Left lung (tissue), 10 donors: ENCODE data around the gene HSPA1B. TPM values are rescaled to one million over a fixed set of nuclear protein-coding genes. Genes with fewer than 3 reads are reported as not detected.

Experiments
- ATAC-seq: fragments of 200-7000 bp; cut with Tn5 transposase; one replicate; pipeline ENCODE4 v1.9.1; 2020; ENCODE audit warnings: moderate library complexity
- DNase-seq, 4 donors: peaks; one replicate each; pipeline ENCODE4 v3.0.0-alpha.2; 2013 to 2020
- H3K27ac ChIP-seq, 2 donors: fragments of 200-600 bp; sonication (generic) in 1 of 2; one replicate each; pipeline versions ENCODE4 v1.5.0 to v1.8.0; 2020 to 2021
- H3K27me3 ChIP-seq, 2 donors: fragments of 200-600 bp; sonication (generic) in 1 of 2; one replicate each; pipeline versions ENCODE4 v1.5.0 to v1.8.0; 2020 to 2021
- H3K36me3 ChIP-seq, 2 donors: fragments of 200-600 bp; sonication (generic) in 1 of 2; one replicate each; pipeline versions ENCODE4 v1.5.0 to v1.8.0; 2020 to 2021
- H3K4me1 ChIP-seq, 2 donors: fragments of 200-600 bp; one replicate each; pipeline ENCODE4 v1.8.0; 2021
- H3K4me3 ChIP-seq, 2 donors: fragments of 200-600 bp; sonication (generic) in 1 of 2; one replicate each; pipeline versions ENCODE4 v1.5.0 to v1.8.0; 2020 to 2021; ENCODE audit warnings: mild to moderate bottlenecking in 1 of 2
- H3K9me3 ChIP-seq, 2 donors: fragments of 200-600 bp; sonication (generic) in 1 of 2; one replicate each; pipeline versions ENCODE4 v1.5.0 to v1.8.0; 2020 to 2021
- CTCF ChIP-seq, 2 donors: fragments of 200-600 bp; sonication (generic) in 1 of 2; IDR thresholded peaks; one replicate each; pipeline versions ENCODE4 v1.5.0 to v1.8.0; 2021; ENCODE audit warnings: antibody characterized with exemption in 2 of 2
- intact Hi-C, 2 donors: fragments of 100-400 bp; cut with DNase I; formaldehyde crosslinking; loops; one replicate each; pipeline versions ENCODE4 v1.11.2 to v1.14.2; 2022
- polyA plus RNA-seq, 6 donors: library from polyadenylated mRNA; unstranded; fragments of 120-200 nt; gene quantifications; one replicate each; pipeline ENCODE4 v1.2.1, GENCODE V29; 2013; ENCODE audit not compliant: insufficient read length in 6 of 6
- total RNA-seq, 2 donors: library from RNA; stranded (reverse); fragmentation: NEBNext Ultra II Directional; extraction: Animal tissue kit (Norgen Biotek cat#: 25700); gene quantifications; one replicate each; pipeline ENCODE4 v1.2.1, GENCODE V29; 2021
- donor health status: DM: no; HTN: yes; CAD: no.
- donor health status: DM: no; HTN: no; CAD: no.

Gene HSPA1B
- total and polyA plus RNA-seq, 8 donors, result 66.6 to 180 (median 97.0) TPM

DNA sequence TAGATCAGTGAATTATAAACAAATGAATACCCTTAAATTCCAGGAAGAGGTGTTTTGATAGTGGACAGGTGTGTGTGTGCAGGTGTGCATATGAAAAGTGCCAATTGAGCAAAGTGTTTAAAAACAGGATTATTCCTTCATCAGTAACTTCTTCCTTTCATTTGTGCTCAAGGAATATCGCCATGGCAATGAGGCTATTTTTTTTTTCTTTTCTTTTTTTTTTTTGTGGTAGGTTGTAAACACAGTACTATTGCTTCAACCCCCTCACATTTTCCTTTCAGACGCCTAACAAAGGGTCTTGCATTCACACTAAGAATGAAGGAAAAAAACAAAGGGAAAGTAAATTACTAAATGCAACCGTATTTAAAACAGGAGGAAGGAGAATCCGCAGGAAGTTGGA, 2.0 kb upstream of the HSPA1B start:
- H3K27ac ChIP-seq, result peak overlapping the region; percentile 92 to 98
- H3K4me1 ChIP-seq, result peaks cover 12 to 57% of the 10 kb centered on the region in 2 donors
- no peak for ATAC-seq
- intact Hi-C loops, result no loop called here
- no peaks in the 10 kb centered on the region for H3K36me3 ChIP-seq
- H3K27me3 ChIP-seq, result no peaks in the 10 kb centered on the region
- H3K9me3 ChIP-seq, result no peaks in the 10 kb centered on the region
- DNase-seq, result no peak
- no peak overlapping the region for H3K4me3 ChIP-seq
- no peak for TF ChIP-seq CTCF (IDR thresholded peaks at IDR 0.05)

DNA sequence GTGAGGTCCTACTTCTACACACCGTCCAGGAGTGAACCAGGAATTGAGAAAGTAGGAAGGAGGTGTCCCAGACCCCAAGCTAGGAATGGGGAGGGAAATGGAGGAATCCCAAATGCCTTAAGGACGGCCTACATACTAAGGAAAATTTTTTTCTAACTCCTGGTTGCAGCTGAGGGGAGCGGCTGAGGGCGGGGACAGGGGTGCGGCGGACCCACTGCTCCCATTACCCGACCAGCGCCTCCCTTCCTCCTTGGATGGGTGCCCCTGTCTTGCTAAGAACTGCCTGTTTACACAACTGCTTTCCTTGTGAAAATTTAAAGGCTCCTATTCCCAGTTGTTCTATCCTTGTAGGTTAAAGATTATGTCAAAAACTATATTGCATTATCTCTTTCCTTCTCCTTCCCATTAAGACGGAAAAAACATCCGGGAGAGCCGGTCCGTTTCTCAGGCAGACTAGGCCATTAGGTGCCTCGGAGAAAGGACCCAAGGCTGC, 699 bp upstream of the HSPA1B start:
- DNase-seq, result peak in 3 of 4 donors; percentile 89 to 91 (median 90)
- peaks cover 22 to 60% of the 10 kb centered on the region in 2 donors for H3K4me1 ChIP-seq
- peak overlapping the region; percentile 19 to 62 for H3K4me3 ChIP-seq
- H3K9me3 ChIP-seq, result no peaks in the 10 kb centered on the region
- no peaks in the 10 kb centered on the region for H3K36me3 ChIP-seq
- ATAC-seq, result peak; percentile 30
- peak overlapping the region; percentile 92 to 98 for H3K27ac ChIP-seq
- intact Hi-C loops, result no loop called here
- no peaks in the 10 kb centered on the region for H3K27me3 ChIP-seq
- no peak for TF ChIP-seq CTCF (IDR thresholded peaks at IDR 0.05)

DNA sequence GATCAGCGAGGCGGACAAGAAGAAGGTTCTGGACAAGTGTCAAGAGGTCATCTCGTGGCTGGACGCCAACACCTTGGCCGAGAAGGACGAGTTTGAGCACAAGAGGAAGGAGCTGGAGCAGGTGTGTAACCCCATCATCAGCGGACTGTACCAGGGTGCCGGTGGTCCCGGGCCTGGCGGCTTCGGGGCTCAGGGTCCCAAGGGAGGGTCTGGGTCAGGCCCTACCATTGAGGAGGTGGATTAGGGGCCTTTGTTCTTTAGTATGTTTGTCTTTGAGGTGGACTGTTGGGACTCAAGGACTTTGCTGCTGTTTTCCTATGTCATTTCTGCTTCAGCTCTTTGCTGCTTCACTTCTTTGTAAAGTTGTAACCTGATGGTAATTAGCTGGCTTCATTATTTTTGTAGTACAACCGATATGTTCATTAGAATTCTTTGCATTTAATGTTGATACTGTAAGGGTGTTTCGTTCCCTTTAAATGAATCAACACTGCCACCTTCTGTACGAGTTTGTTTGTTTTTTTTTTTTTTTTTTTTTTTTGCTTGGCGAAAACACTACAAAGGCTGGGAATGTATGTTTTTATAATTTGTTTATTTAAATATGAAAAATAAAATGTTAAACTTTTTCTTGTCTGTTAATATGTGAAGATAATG, 2.2 kb downstream of the HSPA1B start:
- intact Hi-C loops, result no loop called here
- H3K4me3 ChIP-seq, result peak overlapping the region; percentile 42 to 56
- peak overlapping the region; percentile 84 for H3K27ac ChIP-seq
- peaks cover 29 to 58% of the 10 kb centered on the region in 2 donors for H3K4me1 ChIP-seq
- H3K9me3 ChIP-seq, result no peaks in the 10 kb centered on the region
- TF ChIP-seq CTCF (IDR thresholded peaks at IDR 0.05), result no peak
- peak in 3 of 4 donors; percentile 44 to 65 (median 63) for DNase-seq
- no peaks in the 10 kb centered on the region for H3K27me3 ChIP-seq
- peak; percentile 0 for ATAC-seq
- no peaks in the 10 kb centered on the region for H3K36me3 ChIP-seq

DNA sequence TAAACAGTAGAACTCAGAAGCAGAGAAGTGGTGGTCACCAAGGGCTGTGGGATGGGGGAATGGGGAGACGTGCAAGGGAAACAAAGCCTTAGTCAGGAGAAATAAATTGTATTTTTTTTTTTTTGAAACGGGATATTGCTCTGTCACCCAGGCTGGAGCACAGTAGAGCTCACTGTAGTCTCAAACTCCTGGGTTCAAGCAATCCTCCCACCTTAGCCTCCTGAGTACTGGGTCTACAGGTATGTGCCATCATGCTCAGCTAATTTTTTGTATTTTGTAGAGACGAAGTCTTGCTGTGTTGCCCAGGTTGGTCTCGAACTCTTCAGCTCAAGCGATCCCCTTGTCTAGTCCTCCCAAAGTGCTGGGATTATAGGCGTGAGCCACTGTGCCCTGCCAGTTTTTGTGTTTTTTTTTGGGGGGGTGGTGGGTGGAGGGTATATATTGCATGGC, 3.4 kb downstream of the HSPA1B start:
- intact Hi-C loops, result no loop called here
- peak overlapping the region; percentile 84 for H3K27ac ChIP-seq
- peaks cover 25 to 52% of the 10 kb centered on the region in 2 donors for H3K4me1 ChIP-seq
- H3K4me3 ChIP-seq, result peak overlapping the region; percentile 42 to 56
- H3K36me3 ChIP-seq, result no peaks in the 10 kb centered on the region
- no peak for DNase-seq
- no peak for ATAC-seq
- no peak for TF ChIP-seq CTCF (IDR thresholded peaks at IDR 0.05)
- no peaks in the 10 kb centered on the region for H3K27me3 ChIP-seq
- no peaks in the 10 kb centered on the region for H3K9me3 ChIP-seq

- ATAC-seq (no peak), DNase-seq (peak in 1 of 4 donors; percentile 50)
- no peak for TF ChIP-seq CTCF (IDR thresholded peaks at IDR 0.05)
- H3K27ac ChIP-seq, result peak overlapping the region; percentile 84 to 92
- H3K27me3 ChIP-seq, result no peaks in the 10 kb centered on the region
- no peaks in the 10 kb centered on the region for H3K9me3 ChIP-seq
- no peaks in the 10 kb centered on the region for H3K36me3 ChIP-seq
- intact Hi-C loops, result no loop called here
- peak overlapping the region; percentile 42 to 56 for H3K4me3 ChIP-seq
- H3K4me1 ChIP-seq, result peaks cover 24 to 52% of the 10 kb centered on the region in 2 donors
Measured at GRCh38 chr6:31831350-31832215, 4.0 kb downstream of the HSPA1B start.
